GM18867 (cell line): Measurements from ENCODE around the gene OSGEP.
"Not testable (repeated sequence)": the region's sequence is repeated elsewhere in the genome, so short reads cannot be mapped to it uniquely, and the experiment has no call there.

ENCODE experiments used
- ATAC-seq: cut with Tn5 transposase; IDR thresholded peaks from one replicate; pipeline ENCODE4 v1.9.1; 2021; ENCODE audit warnings: mild to moderate bottlenecking, moderate library complexity; ENCODE audit not compliant: unreplicated experiment

Gene OSGEP

DNA sequence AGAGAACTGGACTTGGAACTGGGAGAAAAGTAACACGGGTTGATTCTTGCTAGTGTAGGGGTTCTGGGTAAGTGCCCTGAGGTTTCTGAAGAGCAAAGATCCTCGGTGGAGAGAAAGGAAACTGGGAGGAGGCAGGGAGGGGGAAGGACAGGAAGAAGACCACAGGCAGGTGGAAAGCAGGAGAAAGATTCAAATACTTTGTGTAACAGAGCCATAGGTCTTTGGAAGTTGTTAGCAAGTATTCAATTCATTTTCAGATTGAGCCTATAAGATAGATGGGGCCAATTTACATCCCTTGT is 15.9 kb upstream of the OSGEP start:
- no peak for ATAC-seq

DNA sequence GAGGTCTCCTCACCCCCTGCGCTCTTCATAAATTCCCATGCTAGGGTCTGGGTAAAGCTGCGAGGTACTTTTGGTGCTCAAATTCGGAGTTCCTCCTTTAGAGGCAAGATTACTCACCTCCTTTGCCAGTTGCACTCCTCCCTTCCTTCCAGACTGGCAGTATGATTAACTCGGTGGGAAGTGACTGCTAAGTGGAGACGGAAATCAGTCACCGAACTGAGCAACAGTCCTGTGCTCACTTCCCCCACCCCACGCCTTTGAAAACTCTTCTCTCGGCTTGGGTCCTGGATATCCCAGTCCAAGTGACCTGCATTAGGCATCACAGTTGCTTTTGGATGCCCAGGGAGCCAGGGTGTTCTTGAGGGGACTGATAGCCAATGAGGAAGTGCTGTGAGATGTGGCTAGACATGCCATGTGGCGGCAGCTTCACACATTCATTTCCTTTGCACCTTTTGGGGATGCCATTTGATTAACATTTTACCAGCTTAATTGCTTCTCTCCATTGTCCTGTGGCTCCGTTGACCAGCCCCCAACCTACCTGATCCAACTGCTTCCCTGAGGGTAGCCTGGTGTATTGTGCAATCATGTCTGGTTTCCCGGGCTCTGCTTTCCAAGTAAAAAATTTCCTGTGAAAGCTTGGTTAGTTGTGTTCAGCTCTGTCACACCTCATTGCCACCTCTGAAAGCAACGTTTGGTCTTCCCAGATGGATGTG is 15.4 kb upstream of the OSGEP start:
- ATAC-seq = peak; percentile 29

GRCh38 chr14:20469242-20469889 is 14.8 kb upstream of the OSGEP start, which contains the start of gene PNP:
PNP (plus strand) TSS chr14:20469406; CDS start chr14:20469525, 119 bp downstream.
- ATAC-seq = peak; percentile 96

- no peak for ATAC-seq
These were observed 14.2 kb upstream of the OSGEP start for GRCh38 chr14:20468764-20469241.

GRCh38 chr14:20461225-20462141 is 6.9 kb upstream of the OSGEP start, which contains the start of gene PIP4P1:
PIP4P1 (minus strand) TSS chr14:20461434; CDS start chr14:20461325, 109 bp downstream.
- peak; percentile 92 for ATAC-seq

DNA sequence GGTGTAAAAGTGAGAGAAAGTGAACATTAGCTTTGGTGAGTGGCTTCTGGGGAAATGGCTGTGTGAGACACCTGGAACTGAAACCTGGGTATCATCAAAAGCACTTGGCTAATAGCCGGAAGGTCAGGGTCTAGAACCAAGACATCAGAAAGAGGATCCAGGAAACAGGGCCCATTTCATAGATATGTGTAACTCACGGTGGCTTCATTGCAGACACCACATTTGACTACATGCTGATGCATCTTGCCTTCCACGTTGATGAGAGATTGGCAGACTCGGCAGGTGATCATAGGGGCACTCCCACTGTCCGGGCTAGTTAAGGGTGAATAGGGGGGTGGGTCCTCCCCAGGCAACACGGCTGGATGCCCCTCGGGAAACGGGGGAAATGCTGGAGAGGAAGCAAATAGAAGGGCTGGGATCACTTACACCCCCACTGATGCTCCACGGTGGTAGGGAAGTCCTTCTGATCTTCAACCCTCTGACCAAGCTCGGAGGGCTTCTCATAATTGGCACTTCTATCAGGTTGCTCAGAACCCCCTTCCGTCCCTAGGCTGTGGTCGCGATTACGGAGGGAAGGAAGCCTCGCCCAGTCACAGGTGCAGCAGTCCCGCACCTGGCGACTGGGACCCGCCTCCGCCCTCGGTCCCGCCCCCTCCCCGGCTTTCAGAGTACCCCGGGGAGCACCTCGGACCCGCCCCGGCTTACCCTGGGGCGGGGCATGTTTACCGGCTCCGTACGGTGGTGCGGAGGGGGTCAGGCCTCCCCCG is 6.0 kb upstream of the OSGEP start:
- ATAC-seq = peak; percentile 7

GRCh38 chr14:20458031-20458789 is 3.6 kb upstream of the OSGEP start:
- ATAC-seq = no peak

DNA sequence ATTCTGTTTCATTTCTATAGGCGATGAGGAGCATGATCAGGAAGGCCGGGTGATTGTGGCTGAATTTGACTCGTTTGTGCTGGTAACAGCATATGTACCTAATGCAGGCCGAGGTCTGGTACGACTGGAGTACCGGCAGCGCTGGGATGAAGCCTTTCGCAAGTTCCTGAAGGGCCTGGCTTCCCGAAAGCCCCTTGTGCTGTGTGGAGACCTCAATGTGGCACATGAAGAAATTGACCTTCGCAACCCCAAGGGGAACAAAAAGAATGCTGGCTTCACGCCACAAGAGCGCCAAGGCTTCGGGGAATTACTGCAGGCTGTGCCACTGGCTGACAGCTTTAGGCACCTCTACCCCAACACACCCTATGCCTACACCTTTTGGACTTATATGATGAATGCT is 2.4 kb upstream of the OSGEP start:
- ATAC-seq = no peak

DNA sequence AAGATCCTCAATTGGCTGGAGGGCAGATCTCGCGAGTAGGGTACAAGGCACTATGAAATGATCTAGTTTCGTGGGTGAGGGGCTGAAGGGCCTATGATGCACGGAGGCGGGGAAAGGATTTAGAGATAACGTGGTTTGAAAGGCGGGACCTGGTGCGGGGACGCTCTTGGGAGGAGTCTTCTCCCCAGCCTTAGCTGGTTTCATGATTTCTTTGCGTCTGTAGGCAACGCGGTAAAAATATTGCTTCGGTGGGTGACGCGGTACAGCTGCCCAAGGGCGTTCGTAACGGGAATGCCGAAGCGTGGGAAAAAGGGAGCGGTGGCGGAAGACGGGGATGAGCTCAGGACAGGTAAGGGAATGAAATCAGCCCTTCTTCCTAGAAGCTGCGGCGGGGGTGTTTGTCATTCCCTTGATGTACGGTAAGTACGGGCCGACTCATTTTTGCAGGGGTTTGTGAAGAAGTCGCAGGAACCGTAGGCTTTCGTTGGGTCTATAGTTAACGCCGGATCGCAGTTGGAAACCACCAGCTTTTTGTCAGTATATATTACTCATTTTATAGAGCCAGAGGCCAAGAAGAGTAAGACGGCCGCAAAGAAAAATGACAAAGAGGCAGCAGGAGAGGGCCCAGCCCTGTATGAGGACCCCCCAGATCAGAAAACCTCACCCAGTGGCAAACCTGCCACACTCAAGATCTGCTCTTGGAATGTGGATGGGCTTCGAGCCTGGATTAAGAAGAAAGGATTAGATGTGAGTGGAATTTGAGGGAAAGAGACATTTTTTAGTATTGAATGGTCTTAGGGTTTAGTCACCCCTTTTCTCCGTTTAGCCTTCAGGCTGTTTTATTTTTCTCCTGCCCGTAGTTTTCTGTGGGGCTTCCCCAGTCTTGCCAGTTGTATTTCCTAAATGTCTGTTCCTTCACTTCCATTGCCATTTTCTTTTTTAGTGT is 1.0 kb upstream of the OSGEP start:
- peak; percentile 50 for ATAC-seq

DNA sequence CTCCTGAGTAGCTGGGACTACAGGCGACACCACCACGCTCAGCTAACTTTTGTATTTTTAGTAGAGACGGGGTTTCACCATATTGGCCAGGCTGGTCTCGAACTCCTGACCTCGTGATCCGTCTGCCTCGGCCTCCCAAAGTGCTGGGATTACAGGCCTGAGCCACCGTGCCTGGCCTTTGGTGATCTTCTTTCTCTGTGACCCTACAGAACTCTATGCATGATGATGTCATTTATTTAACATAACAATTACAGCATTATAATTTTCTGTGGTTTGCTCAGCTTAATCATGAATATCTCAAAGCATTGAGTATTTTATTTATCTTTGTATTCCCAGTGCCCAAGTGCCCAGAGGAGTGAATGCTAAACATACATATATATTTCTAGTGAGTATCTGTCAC is 1.8 kb downstream of the OSGEP start:
- not testable (repeated sequence) for ATAC-seq

- ATAC-seq = no peak
These were observed 7.7 kb downstream of the OSGEP start for GRCh38 chr14:20446889-20447288.

DNA sequence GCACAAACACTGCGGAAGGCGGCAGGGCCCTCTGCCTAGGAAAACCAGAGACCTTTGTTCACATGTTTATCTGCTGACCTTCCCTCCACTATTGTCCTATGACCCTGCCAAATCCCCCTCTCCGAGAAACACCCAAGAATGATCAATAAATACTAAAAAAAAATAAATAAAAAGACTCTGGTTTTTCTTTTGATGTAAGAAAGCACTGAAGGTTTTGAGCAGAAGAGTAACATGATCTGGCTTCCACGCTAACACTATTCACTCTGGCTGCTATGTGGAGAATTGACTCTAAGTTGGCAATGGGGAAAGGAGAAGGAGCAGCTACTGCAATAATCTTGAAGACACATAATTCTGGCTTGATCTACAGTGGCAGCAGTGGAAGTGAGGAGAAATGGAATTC is 11.0 kb downstream of the OSGEP start:
- ATAC-seq = not testable (repeated sequence)

DNA sequence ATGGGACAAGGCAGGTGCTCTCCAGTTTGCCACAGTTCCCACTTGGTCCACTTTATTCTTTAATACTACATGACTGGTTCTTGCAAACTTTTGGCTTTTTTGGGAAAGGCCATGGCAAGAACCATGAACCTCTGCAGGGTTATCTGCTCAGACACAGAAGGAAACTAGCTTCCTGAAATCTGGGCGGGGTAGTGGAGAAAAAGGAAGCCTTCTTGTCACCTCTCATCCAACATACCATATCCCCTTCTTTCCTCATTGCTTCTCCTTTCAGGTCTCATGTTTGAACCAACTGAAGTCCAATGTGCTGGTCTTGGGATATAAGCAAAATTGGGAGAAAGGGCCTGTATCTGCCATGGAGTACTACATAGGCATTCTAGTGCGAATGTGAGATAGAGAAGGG is 13.2 kb downstream of the OSGEP start:
- no peak for ATAC-seq

GRCh38 chr14:20440882-20441281 is 13.7 kb downstream of the OSGEP start:
- ATAC-seq = no peak

GRCh38 chr14:20440465-20440864 is 14.1 kb downstream of the OSGEP start:
- ATAC-seq = no peak

DNA sequence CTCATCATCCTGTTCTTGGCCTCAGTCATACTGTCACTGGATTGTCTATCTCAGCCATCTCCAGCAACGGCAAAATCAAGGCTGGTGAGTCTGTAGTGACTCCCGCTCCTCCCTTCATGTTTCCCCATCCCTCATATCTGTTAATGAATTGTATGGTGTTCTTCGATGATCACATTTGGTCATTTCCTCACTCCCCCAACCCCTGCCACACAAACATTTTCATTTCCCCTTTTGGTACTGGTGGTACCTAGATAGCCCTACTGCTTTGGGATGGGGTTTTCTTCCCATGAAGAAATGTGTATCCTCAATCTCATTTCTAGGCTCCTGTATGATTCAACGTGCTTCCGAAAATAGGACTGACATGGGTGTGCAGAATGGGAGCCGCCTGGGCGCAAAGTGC is 15.9 kb downstream of the OSGEP start:
- no peak for ATAC-seq

GRCh38 chr14:20436363-20436755 is 18.3 kb downstream of the OSGEP start:
- ATAC-seq = no peak

- no peak for ATAC-seq
These were observed 18.8 kb downstream of the OSGEP start, which contains the start of gene KLHL33 for GRCh38 chr14:20435582-20436362. KLHL33 (minus strand) TSS chr14:20436166; CDS start chr14:20435811, 355 bp downstream.
